SK-N-SH treated with all-trans-retinoic acid at 6 μM for 48 hours (cell line): ENCODE measurements around the gene NRDC.

Experiments
- ATAC-seq: fragments of 200-7000 bp; cut with Tn5 transposase; 3 replicates; pipeline ENCODE4 v1.9.1; 2020; ENCODE audit warnings: mild to moderate bottlenecking, moderate library complexity
- ARNTL ChIP-seq: fragments of 450-650 bp; formaldehyde crosslinking; IDR thresholded peaks from 2 replicates; pipeline ENCODE4 v1.5.0; 2020; ENCODE audit warnings: low read depth, mild to moderate bottlenecking, moderate library complexity, borderline replicate concordance
- BACH2 ChIP-seq: fragments of 250-450 bp; sonication (Bioruptor Pico); IDR thresholded peaks from 2 replicates; pipeline ENCODE4 v1.9.0; 2021; ENCODE audit warnings: mild to moderate bottlenecking, borderline replicate concordance
- ESRRG ChIP-seq: fragments of 250-450 bp; sonication (Bioruptor Pico); IDR thresholded peaks from 2 replicates; pipeline ENCODE4 v1.6.1; 2021; ENCODE audit warnings: mild to moderate bottlenecking
- GLIS3 ChIP-seq: fragments of 250-450 bp; sonication (Bioruptor Pico); IDR thresholded peaks from 2 replicates; pipeline ENCODE4 v1.5.0; 2020; ENCODE audit warnings: mild to moderate bottlenecking, moderate library complexity
- ISL1 ChIP-seq: fragments of 250-450 bp; sonication (Bioruptor Pico); IDR thresholded peaks from 2 replicates; pipeline ENCODE4 v2.1.2; 2022; ENCODE audit warnings: mild to moderate bottlenecking, moderate library complexity
- OSR1 ChIP-seq: fragments of 250-450 bp; sonication (Bioruptor Pico); IDR thresholded peaks from 2 replicates; pipeline ENCODE4 v1.8.0; 2022; ENCODE audit warnings: moderate library complexity, mild to moderate bottlenecking, inconsistent platforms
- PPARA ChIP-seq: fragments of 250-450 bp; sonication (Bioruptor Pico); IDR thresholded peaks from 2 replicates; pipeline ENCODE4 v1.5.0; 2020; ENCODE audit warnings: mild to moderate bottlenecking, borderline replicate concordance
- SNAI2 ChIP-seq: fragments of 250-450 bp; sonication (Bioruptor Pico); IDR thresholded peaks from 2 replicates; pipeline ENCODE4 v1.5.0; 2020; ENCODE audit warnings: mild to moderate bottlenecking, moderate library complexity
- TCF4 ChIP-seq: fragments of 250-450 bp; sonication (Bioruptor Pico); IDR thresholded peaks from 2 replicates; pipeline ENCODE4 v1.8.0; 2021; ENCODE audit warnings: mild to moderate bottlenecking, moderate library complexity, borderline replicate concordance
- TOX ChIP-seq: fragments of 250-450 bp; sonication (Bioruptor Pico); IDR thresholded peaks from 2 replicates; pipeline ENCODE4 v1.8.0; 2021; ENCODE audit warnings: mild to moderate bottlenecking, moderate library complexity, borderline replicate concordance
- ZC3H10 ChIP-seq: fragments of 250-450 bp; sonication (Bioruptor Pico); IDR thresholded peaks from 2 replicates; pipeline ENCODE4 v1.5.1; 2021; ENCODE audit warnings: mild to moderate bottlenecking, moderate library complexity
- ZFP3 ChIP-seq: fragments of 250-450 bp; sonication (Bioruptor Pico); IDR thresholded peaks from 2 replicates; pipeline ENCODE4 v1.5.0; 2020; ENCODE audit warnings: mild to moderate bottlenecking, moderate library complexity
- ZFP30 ChIP-seq: fragments of 450-650 bp; formaldehyde crosslinking; IDR thresholded peaks from 2 replicates; pipeline ENCODE4 v1.5.0; 2022; ENCODE audit warnings: mild to moderate bottlenecking, moderate library complexity
- ZNF565 ChIP-seq: fragments of 450-650 bp; formaldehyde crosslinking; conservative IDR thresholded peaks from 2 replicates; pipeline ENCODE4 v1.5.0; 2020; ENCODE audit warnings: low read depth, mild to moderate bottlenecking, moderate library complexity
- ZNF70 ChIP-seq: fragments of 450-650 bp; formaldehyde crosslinking; IDR thresholded peaks from 2 replicates; pipeline ENCODE4 v1.5.0; 2020; ENCODE audit warnings: mild to moderate bottlenecking, moderate library complexity
- ZNF8 ChIP-seq: fragments of 450-650 bp; formaldehyde crosslinking; IDR thresholded peaks from 2 replicates; pipeline ENCODE4 v1.5.0; 2020; ENCODE audit warnings: mild to moderate bottlenecking, moderate library complexity
- TF ChIP-seq, protein P1 (sequence below): fragments of 250-450 bp; sonication (Bioruptor Pico); IDR thresholded peaks from 2 replicates; pipeline ENCODE4 v1.5.1; 2020; ENCODE audit warnings: low read depth, mild to moderate bottlenecking, moderate library complexity
- TF ChIP-seq, protein P2 (sequence below): fragments of 250-450 bp; sonication (Bioruptor Pico); IDR thresholded peaks from 2 replicates; pipeline ENCODE4 v1.5.0; 2020; ENCODE audit warnings: mild to moderate bottlenecking, moderate library complexity
- TF ChIP-seq, protein P3 (sequence below): fragments of 250-450 bp; sonication (Bioruptor Pico); IDR thresholded peaks from 2 replicates; pipeline ENCODE4 v1.8.0; 2021; ENCODE audit warnings: low read depth, mild to moderate bottlenecking, moderate library complexity, borderline replicate concordance
- TF ChIP-seq, protein P4 (sequence below): fragments of 250-450 bp; sonication (Bioruptor Pico); IDR thresholded peaks from 2 replicates; pipeline ENCODE4 v1.5.1; 2021; ENCODE audit warnings: mild to moderate bottlenecking, moderate library complexity

NRDC gene

DNA sequence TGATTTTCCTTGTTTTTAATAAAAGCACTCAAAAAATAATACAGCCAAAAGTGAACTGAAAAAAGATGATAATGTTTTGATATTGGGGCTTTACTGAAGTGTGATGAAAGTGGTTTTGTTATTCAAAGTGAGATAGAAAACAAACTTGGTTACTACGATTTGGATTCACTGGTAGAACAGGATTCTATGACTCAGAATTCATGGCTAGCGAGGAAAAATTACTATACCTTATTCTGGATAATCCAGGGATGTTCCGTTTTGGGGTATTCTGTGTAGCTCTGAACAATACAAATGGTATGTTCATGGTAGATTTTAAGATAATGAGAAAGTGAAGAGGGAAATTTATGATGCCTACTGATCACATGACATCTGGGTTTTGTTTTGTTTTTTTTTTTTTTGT is 117.7 kb downstream of the NRDC start:
- peak; percentile 59 for ATAC-seq
- no peak for TF ChIP-seq ZNF565 (CRISPR knock-in tag)
- no peak for TF ChIP-seq TCF4 (CRISPR knock-in tag)
- no peak for TF ChIP-seq TOX (CRISPR knock-in tag)
- TF ChIP-seq, protein P1, sequence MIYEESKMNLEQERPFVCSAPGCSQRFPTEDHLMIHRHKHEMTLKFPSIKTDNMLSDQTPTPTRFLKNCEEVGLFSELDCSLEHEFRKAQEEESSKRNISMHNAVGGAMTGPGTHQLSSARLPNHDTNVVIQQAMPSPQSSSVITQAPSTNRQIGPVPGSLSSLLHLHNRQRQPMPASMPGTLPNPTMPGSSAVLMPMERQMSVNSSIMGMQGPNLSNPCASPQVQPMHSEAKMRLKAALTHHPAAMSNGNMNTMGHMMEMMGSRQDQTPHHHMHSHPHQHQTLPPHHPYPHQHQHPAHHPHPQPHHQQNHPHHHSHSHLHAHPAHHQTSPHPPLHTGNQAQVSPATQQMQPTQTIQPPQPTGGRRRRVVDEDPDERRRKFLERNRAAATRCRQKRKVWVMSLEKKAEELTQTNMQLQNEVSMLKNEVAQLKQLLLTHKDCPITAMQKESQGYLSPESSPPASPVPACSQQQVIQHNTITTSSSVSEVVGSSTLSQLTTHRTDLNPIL (CRISPR knock-in tag): no peak
- TF ChIP-seq BACH2 (CRISPR knock-in tag): no peak
- no peak for TF ChIP-seq GLIS3 (CRISPR knock-in tag)
- no peak for TF ChIP-seq ZNF70 (CRISPR knock-in tag)
- no peak for TF ChIP-seq ISL1 (CRISPR knock-in tag)
- TF ChIP-seq ESRRG (CRISPR knock-in tag): no peak
- TF ChIP-seq, protein P2, sequence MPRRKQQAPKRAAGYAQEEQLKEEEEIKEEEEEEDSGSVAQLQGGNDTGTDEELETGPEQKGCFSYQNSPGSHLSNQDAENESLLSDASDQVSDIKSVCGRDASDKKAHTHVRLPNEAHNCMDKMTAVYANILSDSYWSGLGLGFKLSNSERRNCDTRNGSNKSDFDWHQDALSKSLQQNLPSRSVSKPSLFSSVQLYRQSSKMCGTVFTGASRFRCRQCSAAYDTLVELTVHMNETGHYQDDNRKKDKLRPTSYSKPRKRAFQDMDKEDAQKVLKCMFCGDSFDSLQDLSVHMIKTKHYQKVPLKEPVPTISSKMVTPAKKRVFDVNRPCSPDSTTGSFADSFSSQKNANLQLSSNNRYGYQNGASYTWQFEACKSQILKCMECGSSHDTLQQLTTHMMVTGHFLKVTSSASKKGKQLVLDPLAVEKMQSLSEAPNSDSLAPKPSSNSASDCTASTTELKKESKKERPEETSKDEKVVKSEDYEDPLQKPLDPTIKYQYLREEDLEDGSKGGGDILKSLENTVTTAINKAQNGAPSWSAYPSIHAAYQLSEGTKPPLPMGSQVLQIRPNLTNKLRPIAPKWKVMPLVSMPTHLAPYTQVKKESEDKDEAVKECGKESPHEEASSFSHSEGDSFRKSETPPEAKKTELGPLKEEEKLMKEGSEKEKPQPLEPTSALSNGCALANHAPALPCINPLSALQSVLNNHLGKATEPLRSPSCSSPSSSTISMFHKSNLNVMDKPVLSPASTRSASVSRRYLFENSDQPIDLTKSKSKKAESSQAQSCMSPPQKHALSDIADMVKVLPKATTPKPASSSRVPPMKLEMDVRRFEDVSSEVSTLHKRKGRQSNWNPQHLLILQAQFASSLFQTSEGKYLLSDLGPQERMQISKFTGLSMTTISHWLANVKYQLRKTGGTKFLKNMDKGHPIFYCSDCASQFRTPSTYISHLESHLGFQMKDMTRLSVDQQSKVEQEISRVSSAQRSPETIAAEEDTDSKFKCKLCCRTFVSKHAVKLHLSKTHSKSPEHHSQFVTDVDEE (CRISPR knock-in tag): no peak
- TF ChIP-seq ZFP30 (CRISPR knock-in tag): no peak
- TF ChIP-seq, protein P3, sequence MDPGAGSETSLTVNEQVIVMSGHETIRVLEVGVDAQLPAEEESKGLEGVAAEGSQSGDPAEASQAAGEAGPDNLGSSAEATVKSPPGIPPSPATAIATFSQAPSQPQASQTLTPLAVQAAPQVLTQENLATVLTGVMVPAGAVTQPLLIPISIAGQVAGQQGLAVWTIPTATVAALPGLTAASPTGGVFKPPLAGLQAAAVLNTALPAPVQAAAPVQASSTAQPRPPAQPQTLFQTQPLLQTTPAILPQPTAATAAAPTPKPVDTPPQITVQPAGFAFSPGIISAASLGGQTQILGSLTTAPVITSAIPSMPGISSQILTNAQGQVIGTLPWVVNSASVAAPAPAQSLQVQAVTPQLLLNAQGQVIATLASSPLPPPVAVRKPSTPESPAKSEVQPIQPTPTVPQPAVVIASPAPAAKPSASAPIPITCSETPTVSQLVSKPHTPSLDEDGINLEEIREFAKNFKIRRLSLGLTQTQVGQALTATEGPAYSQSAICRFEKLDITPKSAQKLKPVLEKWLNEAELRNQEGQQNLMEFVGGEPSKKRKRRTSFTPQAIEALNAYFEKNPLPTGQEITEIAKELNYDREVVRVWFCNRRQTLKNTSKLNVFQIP: no peak
- TF ChIP-seq PPARA: no peak

DNA sequence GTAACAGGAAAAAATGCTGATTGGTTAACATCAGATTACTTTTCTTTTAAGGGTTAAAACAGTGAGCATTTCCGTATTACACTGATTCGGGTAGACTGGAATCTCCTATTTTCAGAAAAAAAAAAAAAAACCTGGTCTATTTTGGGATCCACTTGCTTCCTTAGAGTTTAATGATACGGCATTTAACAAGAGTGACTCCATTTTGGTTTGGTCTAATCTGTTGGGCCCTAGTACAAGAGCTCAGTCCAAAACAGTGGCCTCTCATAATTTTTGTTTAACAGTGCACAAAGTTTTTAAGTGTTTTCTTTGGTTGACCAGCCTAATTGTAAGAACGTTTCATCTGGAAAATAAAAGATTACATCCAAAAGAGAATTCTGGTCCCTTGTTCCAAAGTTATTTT is 120.2 kb downstream of the NRDC start:
- no peak for ATAC-seq
- TF ChIP-seq ZFP3 (CRISPR knock-in tag) (no peak), TCF4 (CRISPR knock-in tag) (no peak), ISL1 (CRISPR knock-in tag) (no peak), TOX (CRISPR knock-in tag) (no peak), SNAI2 (CRISPR knock-in tag) (0 out of 2 replicates have a peak, but pooled peaks have one; percentile 38), ZFP30 (CRISPR knock-in tag) (no peak)
- TF ChIP-seq, protein P3: no peak

DNA sequence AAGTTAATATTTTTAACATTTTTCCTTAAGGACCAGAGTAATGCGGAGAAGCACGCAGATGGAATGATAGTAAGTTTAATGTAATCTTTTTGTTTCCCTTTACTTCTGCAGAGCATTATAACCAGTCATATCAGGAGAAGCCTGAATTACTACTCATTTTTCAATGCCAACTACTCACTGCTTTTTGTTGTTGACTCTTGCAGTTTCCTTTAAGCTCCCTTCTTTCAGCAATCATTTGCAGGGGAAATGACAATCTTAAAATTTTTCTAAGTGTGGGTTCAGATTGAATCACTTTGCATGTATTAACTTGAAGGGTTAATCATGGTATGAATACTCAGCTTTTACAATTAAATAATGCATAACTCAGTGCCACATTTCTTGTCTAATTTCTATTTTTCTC is 122.2 kb downstream of the NRDC start:
- TF ChIP-seq ESRRG (CRISPR knock-in tag) (no peak), OSR1 (CRISPR knock-in tag) (no peak), SNAI2 (CRISPR knock-in tag) (no peak), ZFP3 (CRISPR knock-in tag) (no peak), ZC3H10 (no peak), ISL1 (CRISPR knock-in tag) (no peak), GLIS3 (CRISPR knock-in tag) (no peak), TOX (CRISPR knock-in tag) (no peak), TCF4 (CRISPR knock-in tag) (no peak), ZFP30 (CRISPR knock-in tag) (no peak), ZNF70 (CRISPR knock-in tag) (no peak), ZNF8 (no peak), ARNTL (no peak)
- TF ChIP-seq, protein P1 (CRISPR knock-in tag): no peak
- TF ChIP-seq, protein P3: no peak
- TF ChIP-seq, protein P4, sequence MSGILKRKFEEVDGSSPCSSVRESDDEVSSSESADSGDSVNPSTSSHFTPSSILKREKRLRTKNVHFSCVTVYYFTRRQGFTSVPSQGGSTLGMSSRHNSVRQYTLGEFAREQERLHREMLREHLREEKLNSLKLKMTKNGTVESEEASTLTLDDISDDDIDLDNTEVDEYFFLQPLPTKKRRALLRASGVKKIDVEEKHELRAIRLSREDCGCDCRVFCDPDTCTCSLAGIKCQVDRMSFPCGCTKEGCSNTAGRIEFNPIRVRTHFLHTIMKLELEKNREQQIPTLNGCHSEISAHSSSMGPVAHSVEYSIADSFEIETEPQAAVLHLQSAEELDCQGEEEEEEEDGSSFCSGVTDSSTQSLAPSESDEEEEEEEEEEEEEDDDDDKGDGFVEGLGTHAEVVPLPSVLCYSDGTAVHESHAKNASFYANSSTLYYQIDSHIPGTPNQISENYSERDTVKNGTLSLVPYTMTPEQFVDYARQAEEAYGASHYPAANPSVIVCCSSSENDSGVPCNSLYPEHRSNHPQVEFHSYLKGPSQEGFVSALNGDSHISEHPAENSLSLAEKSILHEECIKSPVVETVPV (CRISPR knock-in tag): no peak
- TF ChIP-seq, all 23 proteins: peak for 0
- no peak for ATAC-seq
